HepG2 (cell line): ENCODE measurements around the gene BPIFA1. TPM values are rescaled to one million over a fixed set of nuclear protein-coding genes. Genes with fewer than 3 reads are reported as not detected.

Experiments used
- ARHGAP35 ChIP-seq: sonication (generic); formaldehyde crosslinking; IDR thresholded peaks from 2 replicates; pipeline ENCODE4 v1.9.0; 2022; ENCODE audit warnings: mild to moderate bottlenecking, inconsistent platforms, moderate library complexity, missing genetic modification reagents, borderline replicate concordance
- JUN ChIP-seq: sonication (generic); formaldehyde crosslinking; IDR thresholded peaks from 2 replicates; pipeline ENCODE4 v1.4.0; 2020; ENCODE audit warnings: mild to moderate bottlenecking, missing genetic modification reagents
- KDM3A ChIP-seq: IDR thresholded peaks from 2 replicates; pipeline ENCODE4 v1.6.1; 2018; ENCODE audit warnings: low read depth, missing compliant biosample characterization
- MAFF ChIP-seq: IDR thresholded peaks from 2 replicates; pipeline ENCODE4 v1.6.1; 2011; ENCODE audit warnings: low read depth, low read length, improper control_type of control experiment
- MAFG ChIP-seq: sonication (generic); formaldehyde crosslinking; IDR thresholded peaks from 2 replicates; pipeline ENCODE4 v1.5.1; 2020; ENCODE audit warnings: mild to moderate bottlenecking, missing genetic modification reagents
- MYC ChIP-seq: sonication (generic); formaldehyde crosslinking; IDR thresholded peaks from 2 replicates; pipeline ENCODE4 v1.9.0; 2021; ENCODE audit warnings: missing genetic modification reagents, borderline replicate concordance
- NFATC3 ChIP-seq: sonication (generic); formaldehyde crosslinking; IDR thresholded peaks from 2 replicates; pipeline ENCODE4 v1.5.1; 2020; ENCODE audit warnings: mild to moderate bottlenecking, missing genetic modification reagents
- NPAS2 ChIP-seq: sonication (generic); formaldehyde crosslinking; IDR thresholded peaks from 2 replicates; pipeline ENCODE4 v1.8.0; 2022; ENCODE audit warnings: mild to moderate bottlenecking, missing genetic modification reagents, borderline replicate concordance
- PRDM15 ChIP-seq: sonication (generic); formaldehyde crosslinking; IDR thresholded peaks from 2 replicates; pipeline ENCODE4 v1.4.0; 2020; ENCODE audit warnings: missing genetic modification reagents
- SP2 ChIP-seq: sonication (generic); formaldehyde crosslinking; IDR thresholded peaks from 2 replicates; pipeline ENCODE4 v1.5.1; 2020; ENCODE audit warnings: mild to moderate bottlenecking, missing genetic modification reagents
- ZBTB21 ChIP-seq: sonication (generic); formaldehyde crosslinking; IDR thresholded peaks from 2 replicates; pipeline ENCODE4 v1.4.0; 2020; ENCODE audit warnings: missing genetic modification reagents
- polyA plus RNA-seq, 8 experiments: library from polyadenylated mRNA; depleted of rRNA in 3 of 8; stranded (reverse) in 7 of 8; unstranded in 1 of 8; fragments of >200 nt; fragmentation: Illumina TruSeq in 4 of 8; extraction: Trizol in 4 of 8; gene quantifications; 2 replicates each; pipeline versions ENCODE4 v1.2.1 to v1.2.3, GENCODE V29; 2011 to 2016; ENCODE audit warnings: low read depth in 4 of 8, missing spikeins in 1 of 8, mixed read lengths in 1 of 8; ENCODE audit not compliant: insufficient read depth in 1 of 8
- total RNA-seq, 5 experiments: library from RNA; depleted of rRNA; stranded (reverse); fragments of >200 nt; fragmentation: Illumina TruSeq; extraction: Trizol; gene quantifications; 2 replicates each; pipeline ENCODE4 v1.2.3, GENCODE V29; 2016; ENCODE audit warnings: low read depth in 1 of 5
- TF ChIP-seq, protein P1 (sequence below): IDR thresholded peaks from 2 replicates; pipeline ENCODE4 v1.6.1; 2012; ENCODE audit warnings: low read depth, low read length, improper control_type of control experiment
- TF ChIP-seq, protein P2 (sequence below): sonication (generic); formaldehyde crosslinking; IDR thresholded peaks from 2 replicates; pipeline ENCODE4 v1.4.0; 2020; ENCODE audit warnings: missing genetic modification reagents, borderline replicate concordance
- TF ChIP-seq, protein P3 (sequence below): sonication (generic); formaldehyde crosslinking; IDR thresholded peaks from 2 replicates; pipeline ENCODE4; 2020; ENCODE audit warnings: missing genetic modification reagents, mild to moderate bottlenecking, borderline replicate concordance

BPIFA1 gene
- total and polyA plus RNA-seq, 2 of the 13 experiments (the other 11 are each of a cell fraction or from before 2014, with no cell fraction given): not detected

- TF ChIP-seq MAFG (CRISPR knock-in tag) (no peak), MAFF (no peak), JUN (CRISPR knock-in tag) (0 out of 2 replicates have a peak, but pooled peaks have one; percentile 76), NPAS2 (CRISPR knock-in tag) (no peak), ZBTB21 (CRISPR knock-in tag) (peak; percentile 82; the same call in 1 of the 2 replicates), ARHGAP35 (CRISPR knock-in tag) (peak; percentile 90; the same call in 1 of the 2 replicates), NFATC3 (CRISPR knock-in tag) (no peak), SP2 (CRISPR knock-in tag) (peak; percentile 47; the same call in 1 of the 2 replicates), PRDM15 (CRISPR knock-in tag) (peak; percentile 75), MYC (peak; percentile 63; the same call in 1 of the 2 replicates), KDM3A (peak; percentile 87; the same call in 1 of the 2 replicates)
- TF ChIP-seq, protein P1, sequence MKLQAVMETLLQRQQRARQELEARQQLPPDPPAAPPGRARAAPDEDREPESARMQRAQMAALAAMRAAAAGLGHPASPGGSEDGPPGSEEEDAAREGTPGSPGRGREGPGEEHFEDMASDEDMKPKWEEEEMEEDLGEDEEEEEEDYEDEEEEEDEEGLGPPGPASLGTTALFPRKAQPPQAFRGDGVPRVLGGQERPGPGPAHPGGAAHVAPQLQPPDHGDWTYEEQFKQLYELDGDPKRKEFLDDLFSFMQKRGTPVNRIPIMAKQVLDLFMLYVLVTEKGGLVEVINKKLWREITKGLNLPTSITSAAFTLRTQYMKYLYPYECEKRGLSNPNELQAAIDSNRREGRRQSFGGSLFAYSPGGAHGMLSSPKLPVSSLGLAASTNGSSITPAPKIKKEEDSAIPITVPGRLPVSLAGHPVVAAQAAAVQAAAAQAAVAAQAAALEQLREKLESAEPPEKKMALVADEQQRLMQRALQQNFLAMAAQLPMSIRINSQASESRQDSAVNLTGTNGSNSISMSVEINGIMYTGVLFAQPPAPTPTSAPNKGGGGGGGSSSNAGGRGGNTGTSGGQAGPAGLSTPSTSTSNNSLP: no peak
- TF ChIP-seq, protein P2, sequence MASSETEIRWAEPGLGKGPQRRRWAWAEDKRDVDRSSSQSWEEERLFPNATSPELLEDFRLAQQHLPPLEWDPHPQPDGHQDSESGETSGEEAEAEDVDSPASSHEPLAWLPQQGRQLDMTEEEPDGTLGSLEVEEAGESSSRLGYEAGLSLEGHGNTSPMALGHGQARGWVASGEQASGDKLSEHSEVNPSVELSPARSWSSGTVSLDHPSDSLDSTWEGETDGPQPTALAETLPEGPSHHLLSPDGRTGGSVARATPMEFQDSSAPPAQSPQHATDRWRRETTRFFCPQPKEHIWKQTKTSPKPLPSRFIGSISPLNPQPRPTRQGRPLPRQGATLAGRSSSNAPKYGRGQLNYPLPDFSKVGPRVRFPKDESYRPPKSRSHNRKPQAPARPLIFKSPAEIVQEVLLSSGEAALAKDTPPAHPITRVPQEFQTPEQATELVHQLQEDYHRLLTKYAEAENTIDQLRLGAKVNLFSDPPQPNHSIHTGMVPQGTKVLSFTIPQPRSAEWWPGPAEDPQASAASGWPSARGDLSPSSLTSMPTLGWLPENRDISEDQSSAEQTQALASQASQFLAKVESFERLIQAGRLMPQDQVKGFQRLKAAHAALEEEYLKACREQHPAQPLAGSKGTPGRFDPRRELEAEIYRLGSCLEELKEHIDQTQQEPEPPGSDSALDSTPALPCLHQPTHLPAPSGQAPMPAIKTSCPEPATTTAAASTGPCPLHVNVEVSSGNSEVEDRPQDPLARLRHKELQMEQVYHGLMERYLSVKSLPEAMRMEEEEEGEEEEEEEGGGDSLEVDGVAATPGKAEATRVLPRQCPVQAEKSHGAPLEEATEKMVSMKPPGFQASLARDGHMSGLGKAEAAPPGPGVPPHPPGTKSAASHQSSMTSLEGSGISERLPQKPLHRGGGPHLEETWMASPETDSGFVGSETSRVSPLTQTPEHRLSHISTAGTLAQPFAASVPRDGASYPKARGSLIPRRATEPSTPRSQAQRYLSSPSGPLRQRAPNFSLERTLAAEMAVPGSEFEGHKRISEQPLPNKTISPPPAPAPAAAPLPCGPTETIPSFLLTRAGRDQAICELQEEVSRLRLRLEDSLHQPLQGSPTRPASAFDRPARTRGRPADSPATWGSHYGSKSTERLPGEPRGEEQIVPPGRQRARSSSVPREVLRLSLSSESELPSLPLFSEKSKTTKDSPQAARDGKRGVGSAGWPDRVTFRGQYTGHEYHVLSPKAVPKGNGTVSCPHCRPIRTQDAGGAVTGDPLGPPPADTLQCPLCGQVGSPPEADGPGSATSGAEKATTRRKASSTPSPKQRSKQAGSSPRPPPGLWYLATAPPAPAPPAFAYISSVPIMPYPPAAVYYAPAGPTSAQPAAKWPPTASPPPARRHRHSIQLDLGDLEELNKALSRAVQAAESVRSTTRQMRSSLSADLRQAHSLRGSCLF (CRISPR knock-in tag): 0 out of 2 replicates have a peak, but pooled peaks have one; percentile 89
- TF ChIP-seq, protein P3, sequence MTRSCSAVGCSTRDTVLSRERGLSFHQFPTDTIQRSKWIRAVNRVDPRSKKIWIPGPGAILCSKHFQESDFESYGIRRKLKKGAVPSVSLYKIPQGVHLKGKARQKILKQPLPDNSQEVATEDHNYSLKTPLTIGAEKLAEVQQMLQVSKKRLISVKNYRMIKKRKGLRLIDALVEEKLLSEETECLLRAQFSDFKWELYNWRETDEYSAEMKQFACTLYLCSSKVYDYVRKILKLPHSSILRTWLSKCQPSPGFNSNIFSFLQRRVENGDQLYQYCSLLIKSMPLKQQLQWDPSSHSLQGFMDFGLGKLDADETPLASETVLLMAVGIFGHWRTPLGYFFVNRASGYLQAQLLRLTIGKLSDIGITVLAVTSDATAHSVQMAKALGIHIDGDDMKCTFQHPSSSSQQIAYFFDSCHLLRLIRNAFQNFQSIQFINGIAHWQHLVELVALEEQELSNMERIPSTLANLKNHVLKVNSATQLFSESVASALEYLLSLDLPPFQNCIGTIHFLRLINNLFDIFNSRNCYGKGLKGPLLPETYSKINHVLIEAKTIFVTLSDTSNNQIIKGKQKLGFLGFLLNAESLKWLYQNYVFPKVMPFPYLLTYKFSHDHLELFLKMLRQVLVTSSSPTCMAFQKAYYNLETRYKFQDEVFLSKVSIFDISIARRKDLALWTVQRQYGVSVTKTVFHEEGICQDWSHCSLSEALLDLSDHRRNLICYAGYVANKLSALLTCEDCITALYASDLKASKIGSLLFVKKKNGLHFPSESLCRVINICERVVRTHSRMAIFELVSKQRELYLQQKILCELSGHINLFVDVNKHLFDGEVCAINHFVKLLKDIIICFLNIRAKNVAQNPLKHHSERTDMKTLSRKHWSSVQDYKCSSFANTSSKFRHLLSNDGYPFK (CRISPR knock-in tag): no peak
Measured at GRCh38 chr20:33209789-33210188, 26.0 kb upstream of the BPIFA1 start (continued).
